GM19463 (cell line): ENCODE measurements around the gene CEP112.
"Not testable (repeated sequence)": the region's sequence is repeated elsewhere in the genome, so short reads cannot be mapped to it uniquely, and the experiment has no call there.

Experiments used
- ATAC-seq: cut with Tn5 transposase; IDR thresholded peaks from one replicate; pipeline ENCODE4 v1.9.1; 2021; ENCODE audit warnings: mild to moderate bottlenecking, moderate library complexity; ENCODE audit not compliant: unreplicated experiment

The CEP112 gene

GRCh38 chr17:65848751-65849150 lies 343.2 kb downstream of the CEP112 start:
- no peak for ATAC-seq

DNA sequence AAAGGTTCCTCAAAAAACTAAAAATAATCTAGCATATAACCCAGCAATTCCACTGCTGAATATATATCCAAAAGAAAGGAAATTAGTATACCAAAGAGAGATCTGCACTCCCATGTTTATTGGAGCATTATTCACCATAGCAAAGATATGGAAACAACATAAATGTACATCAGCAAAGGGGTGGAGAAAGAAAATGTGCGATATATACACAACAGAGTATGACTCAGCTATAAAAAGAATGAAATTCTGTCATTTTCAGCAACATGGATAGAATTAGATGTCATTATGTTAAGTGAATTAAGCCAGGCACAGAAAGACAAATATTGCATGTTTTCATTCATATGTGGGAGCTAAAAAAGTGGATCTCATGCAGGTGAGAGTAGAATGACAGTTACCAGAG lies 350.8 kb downstream of the CEP112 start:
- no peak for ATAC-seq

GRCh38 chr17:65837232-65837631 lies 354.7 kb downstream of the CEP112 start:
- not testable (repeated sequence) for ATAC-seq

GRCh38 chr17:65833214-65833613 lies 358.7 kb downstream of the CEP112 start:
- no peak for ATAC-seq

GRCh38 chr17:65830356-65830755 lies 361.6 kb downstream of the CEP112 start:
- no peak for ATAC-seq

DNA sequence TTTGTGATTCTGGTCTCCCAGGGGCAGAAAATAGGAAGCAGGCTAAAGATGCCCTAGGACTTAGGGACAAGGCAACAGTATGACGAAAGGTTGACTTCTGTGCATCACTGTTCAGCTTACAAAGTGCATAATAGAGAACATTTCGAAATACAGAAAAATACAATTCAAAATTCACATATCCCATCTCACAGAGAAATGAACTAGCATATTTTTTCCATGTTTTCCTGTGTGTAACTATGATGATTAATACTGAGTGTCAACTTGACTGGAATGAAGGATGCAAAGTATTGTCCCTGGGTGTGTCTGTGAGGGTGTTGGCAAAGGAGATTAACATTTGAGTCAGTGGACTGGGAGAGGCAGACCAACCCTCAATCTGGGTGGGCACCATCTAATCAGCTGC lies 365.4 kb downstream of the CEP112 start:
- not testable (repeated sequence) for ATAC-seq

- no peak for ATAC-seq
Measured at GRCh38 chr17:65824901-65825300, 367.0 kb downstream of the CEP112 start.

DNA sequence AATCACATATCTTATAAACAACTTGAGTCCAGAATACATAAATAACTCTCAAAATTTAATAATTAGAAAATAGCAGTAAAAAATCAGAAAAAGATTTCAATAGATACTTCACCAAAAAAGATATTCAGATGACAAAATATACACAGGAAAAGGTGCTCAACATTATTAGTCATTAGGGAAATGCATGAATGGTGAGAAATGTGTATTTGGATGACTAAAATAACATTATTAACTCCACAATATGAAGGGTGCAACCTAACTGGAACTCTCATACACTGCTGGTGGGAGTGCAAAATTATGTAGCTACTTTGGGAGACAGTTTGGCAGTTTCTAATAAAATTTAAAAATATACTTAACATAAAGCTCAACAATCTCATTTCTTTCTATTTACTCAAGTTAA lies 368.2 kb downstream of the CEP112 start:
- ATAC-seq: no peak

DNA sequence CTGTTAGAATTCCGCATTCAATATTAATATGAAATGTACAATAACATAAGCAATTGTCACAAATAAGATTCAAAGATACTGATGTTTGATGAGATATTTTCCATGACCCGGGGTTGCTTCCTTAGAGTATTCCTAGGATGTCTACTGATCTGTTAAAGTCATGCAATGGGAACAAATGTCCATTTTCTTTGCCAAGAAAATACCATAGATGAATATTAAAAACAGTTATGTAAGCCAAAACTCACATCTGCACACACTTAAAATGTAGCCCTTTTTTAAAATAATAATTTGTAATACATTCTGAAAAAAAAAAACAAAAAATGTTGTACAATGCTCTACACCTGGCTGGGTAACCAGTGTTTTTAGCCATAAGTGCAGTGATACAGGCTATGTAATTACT lies 371.1 kb downstream of the CEP112 start:
- no peak for ATAC-seq

GRCh38 chr17:65820306-65820705 lies 371.6 kb downstream of the CEP112 start:
- no peak for ATAC-seq

- ATAC-seq: no peak
Measured at GRCh38 chr17:65819810-65820209, 372.1 kb downstream of the CEP112 start.

- no peak for ATAC-seq
Measured at GRCh38 chr17:65817951-65818350, 374.0 kb downstream of the CEP112 start.

DNA sequence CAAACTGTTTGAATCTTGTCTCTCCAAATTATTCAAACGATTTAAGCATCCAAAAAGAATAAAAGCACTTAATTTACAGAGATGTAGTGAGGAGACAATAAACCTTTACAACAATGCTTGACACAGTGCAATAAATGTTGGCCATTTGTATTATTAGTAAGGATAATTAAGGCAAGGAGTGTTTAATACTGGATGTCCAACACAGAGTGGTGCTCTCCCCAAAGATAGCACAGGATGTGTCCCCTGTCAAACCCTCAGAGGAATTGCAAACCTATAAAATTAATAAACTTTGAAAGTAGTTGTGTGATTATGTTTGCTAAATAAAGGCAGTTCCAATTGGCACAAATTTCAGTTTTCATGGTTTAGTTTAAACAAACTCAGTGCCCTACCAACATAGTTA lies 377.5 kb downstream of the CEP112 start:
- ATAC-seq: no peak

GRCh38 chr17:65813306-65813705 lies 378.6 kb downstream of the CEP112 start:
- ATAC-seq: no peak

- no peak for ATAC-seq
Measured at GRCh38 chr17:65811043-65811442, 380.9 kb downstream of the CEP112 start.

- ATAC-seq: no peak
Measured at GRCh38 chr17:65809366-65809765, 382.6 kb downstream of the CEP112 start.

DNA sequence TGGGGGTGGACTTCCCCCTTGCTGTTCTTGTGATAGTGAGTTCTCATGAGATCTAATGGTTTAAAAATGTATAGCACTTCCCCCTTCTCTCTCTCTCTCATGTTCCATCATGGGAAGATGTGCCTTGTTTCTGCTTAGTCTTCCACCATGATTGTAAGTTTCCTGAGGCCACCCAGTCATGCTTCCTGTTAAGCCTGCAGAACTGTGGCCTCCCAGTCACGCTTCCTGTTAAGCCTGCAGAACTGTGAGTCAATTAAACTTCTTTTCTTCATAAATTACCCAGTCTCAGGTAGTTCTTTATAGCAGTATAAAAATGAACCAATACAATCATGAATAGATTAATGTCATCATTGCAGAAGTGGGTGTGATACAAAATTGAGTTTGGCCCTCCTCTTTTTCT lies 383.4 kb downstream of the CEP112 start:
- ATAC-seq: not testable (repeated sequence)

DNA sequence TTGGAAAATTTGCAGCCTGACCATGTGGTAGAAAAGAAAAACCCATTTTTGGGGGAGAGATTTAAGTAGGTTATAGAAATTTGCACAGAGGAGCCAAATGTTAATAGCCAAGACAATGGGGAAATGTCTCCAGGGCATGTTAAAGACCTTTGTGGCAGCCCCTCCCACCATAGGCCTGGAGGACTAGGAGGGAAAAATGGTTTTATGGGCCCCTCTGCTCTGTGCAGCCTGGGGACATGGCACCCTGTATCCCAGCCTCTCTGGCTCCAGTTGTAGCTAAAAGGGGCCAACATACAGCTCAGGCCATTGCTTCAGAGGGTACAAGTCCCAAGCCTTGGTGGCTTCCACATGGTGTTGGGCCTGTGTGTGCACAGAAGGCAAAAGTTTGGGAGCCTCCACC lies 384.6 kb downstream of the CEP112 start:
- no peak for ATAC-seq

GRCh38 chr17:65801513-65801912 lies 390.4 kb downstream of the CEP112 start:
- ATAC-seq: no peak

DNA sequence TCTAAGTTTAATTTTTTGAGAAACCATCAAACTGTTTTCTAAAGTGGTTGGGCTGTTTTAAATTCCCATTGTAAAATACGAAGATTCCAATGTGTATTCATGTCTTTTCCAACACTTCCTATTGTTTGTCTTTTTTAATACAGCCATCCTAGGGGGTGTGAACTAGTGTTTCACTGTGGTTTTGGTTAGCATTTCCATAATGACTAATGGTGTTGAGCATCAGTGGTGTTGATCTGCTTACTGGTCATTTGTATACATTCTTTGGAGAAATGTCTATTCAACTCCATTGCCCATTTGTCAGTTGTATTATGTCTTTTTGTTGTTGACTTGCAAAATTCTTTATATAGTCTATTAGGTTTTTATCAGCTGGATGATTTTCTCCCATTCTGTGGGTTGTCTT lies 391.3 kb downstream of the CEP112 start:
- ATAC-seq: no peak

DNA sequence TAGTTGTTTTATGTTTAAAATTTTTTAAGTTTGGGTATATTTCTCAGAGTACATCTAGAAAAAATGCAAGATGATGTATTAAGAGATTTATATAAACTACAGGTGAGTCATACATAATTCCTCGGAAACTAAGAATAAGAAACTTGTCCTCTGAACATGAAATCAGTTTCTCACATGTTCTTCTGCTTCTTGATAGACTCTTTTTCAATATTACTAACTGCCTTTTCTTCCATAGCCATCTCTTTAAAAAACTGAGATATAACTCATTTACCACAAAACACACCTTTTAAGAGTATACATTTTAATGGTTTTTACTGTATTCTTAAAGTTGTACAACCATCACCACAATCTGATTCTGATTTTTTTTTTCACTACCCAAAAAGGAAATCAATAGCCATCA lies 392.1 kb downstream of the CEP112 start:
- no peak for ATAC-seq

DNA sequence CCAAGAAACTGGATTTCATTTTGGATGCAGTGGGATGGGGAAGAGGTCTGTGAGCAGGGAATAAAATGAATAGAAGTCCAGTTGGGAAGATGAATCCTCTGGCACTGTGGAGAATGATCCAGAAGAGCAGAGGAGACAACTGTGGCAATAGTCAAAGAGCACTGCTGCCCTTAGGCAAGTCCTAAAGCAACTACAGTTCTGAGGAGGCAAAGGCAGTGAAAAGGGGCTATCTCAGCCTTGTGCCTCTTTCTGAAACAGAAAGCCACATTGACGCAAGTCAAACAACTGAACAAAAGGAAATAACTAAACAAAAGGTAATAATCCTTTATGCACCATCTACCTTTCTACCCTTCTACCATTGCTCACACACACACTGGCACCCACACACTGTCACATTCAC lies 392.5 kb downstream of the CEP112 start:
- ATAC-seq: no peak

GRCh38 chr17:65797809-65798208 lies 394.1 kb downstream of the CEP112 start:
- no peak for ATAC-seq

DNA sequence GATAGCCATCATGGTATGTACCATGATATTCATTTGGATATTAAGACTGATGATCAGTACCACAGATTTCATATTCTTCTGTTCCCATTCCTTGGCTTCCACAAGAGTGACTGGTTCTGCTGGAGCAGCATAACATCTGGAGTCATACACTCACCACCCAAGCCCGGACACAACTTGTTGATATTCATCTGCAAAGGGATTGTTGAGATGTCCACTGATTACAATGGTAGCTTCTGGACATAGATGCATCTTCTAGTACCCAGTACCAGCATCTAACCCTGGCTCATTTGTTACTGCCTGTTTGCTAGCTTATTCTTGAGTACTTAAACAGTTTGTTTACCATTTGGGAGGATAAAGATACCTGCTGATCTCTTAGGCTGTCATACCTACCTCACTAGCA lies 394.8 kb downstream of the CEP112 start:
- no peak for ATAC-seq
